Body of pancreas (tissue), 4 donors: Measurements from ENCODE around the gene PDE6B.

ENCODE experiments used
- POLR2A ChIP-seq, 3 donors: fragments of 450-650 bp; IDR thresholded peaks; one replicate each; pipeline ENCODE4 v1.6.1; 2016; ENCODE audit warnings: antibody characterized with exemption in 3 of 3, mild to moderate bottlenecking in 2 of 3
- TF ChIP-seq, protein P1 (sequence below), 7 experiments: fragments of 450-650 bp in 4 of 7; fragments of 200-600 bp in 3 of 7; sonication (generic) in 3 of 7; IDR thresholded peaks; one replicate each; pipeline ENCODE4 v1.5.1; 2016 to 2019; ENCODE audit warnings: antibody characterized with exemption in 7 of 7

DNA sequence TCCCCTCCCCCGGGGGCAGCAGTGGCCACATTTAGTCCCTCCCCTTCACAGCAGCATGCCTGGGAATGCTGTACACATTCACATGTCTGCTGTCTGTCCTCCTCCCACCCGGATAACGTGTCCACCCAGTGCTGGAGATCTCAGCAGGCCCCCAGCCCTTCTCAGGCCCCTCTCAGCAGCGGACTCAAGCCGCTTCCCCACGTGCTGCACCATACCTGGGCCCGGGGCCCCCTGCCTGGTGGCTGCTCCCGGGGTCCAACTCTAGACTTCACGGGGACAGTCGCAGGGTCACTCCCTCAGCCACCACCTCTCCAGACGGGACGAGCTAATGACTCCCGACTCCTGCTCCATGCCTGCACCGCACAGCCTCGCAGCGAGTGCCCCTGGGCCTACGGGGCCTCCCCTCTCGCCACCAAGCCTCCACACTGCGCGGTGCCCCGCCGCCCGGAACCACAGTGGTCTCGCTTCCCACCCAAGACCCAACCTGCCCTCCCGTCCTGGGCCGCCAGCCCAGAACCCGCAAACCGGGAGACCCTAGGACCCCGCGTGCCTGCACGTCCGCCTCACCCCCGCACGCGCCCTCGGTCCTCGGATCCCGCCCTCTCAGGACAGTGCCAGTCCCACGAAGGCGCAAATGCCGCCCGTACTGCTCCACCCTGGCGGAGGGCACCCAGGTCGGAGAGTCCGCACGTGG lies 79.0 kb downstream of the PDE6B start:
- TF ChIP-seq, protein P1, sequence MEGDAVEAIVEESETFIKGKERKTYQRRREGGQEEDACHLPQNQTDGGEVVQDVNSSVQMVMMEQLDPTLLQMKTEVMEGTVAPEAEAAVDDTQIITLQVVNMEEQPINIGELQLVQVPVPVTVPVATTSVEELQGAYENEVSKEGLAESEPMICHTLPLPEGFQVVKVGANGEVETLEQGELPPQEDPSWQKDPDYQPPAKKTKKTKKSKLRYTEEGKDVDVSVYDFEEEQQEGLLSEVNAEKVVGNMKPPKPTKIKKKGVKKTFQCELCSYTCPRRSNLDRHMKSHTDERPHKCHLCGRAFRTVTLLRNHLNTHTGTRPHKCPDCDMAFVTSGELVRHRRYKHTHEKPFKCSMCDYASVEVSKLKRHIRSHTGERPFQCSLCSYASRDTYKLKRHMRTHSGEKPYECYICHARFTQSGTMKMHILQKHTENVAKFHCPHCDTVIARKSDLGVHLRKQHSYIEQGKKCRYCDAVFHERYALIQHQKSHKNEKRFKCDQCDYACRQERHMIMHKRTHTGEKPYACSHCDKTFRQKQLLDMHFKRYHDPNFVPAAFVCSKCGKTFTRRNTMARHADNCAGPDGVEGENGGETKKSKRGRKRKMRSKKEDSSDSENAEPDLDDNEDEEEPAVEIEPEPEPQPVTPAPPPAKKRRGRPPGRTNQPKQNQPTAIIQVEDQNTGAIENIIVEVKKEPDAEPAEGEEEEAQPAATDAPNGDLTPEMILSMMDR (IDR thresholded peaks at IDR 0.05): no peak
- no peak for TF ChIP-seq POLR2A (IDR thresholded peaks at IDR 0.05)
